ENCODE measurements around the gene RFX2. TPM values are rescaled to one million over a fixed set of nuclear protein-coding genes. Genes with fewer than 3 reads are reported as not detected.
"Not testable (repeated sequence)": the region's sequence is repeated elsewhere in the genome, so short reads cannot be mapped to it uniquely, and the experiment has no call there.

Gene RFX2
- total RNA-seq, 1 donor from 2014 or later, result 20.9 TPM

DNA sequence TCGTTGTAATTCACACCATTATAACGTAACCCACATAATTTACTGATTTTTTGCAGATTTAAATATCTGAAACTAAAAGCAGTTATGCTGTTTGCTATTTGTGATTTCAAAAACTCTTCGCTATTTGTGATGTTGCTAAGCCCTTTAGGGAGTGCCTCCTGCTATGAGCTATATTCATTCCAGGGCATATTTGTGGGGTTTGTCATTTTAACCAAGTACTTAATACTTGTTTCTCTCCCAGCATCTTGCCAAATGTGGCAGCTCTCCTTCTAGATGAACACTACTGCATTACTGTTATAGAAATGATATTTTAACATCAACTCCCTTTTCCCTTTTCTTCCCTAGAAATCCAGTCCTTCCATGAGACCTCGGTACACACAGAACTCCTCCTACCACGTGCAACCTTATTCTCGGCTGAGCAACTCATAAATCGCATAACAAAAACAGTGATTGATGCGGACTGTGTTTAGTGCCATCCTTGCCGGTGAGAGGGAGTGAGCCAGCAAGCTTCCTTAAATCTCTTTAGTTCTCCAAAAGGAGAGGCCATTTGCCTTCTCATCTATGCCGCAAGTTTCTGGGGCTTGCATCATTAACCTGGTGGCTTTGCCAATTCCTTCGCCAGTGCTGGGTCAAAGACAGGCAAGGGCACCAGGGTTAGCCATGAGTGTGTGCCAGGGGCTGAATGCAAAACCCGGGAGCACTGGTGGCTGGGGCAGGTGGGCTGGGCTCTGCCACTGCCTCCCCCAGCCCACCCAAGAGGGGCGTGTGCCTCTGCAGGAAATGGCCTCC is 33.4 kb downstream of the RFX2 start:
- TF ChIP-seq, protein P1, sequence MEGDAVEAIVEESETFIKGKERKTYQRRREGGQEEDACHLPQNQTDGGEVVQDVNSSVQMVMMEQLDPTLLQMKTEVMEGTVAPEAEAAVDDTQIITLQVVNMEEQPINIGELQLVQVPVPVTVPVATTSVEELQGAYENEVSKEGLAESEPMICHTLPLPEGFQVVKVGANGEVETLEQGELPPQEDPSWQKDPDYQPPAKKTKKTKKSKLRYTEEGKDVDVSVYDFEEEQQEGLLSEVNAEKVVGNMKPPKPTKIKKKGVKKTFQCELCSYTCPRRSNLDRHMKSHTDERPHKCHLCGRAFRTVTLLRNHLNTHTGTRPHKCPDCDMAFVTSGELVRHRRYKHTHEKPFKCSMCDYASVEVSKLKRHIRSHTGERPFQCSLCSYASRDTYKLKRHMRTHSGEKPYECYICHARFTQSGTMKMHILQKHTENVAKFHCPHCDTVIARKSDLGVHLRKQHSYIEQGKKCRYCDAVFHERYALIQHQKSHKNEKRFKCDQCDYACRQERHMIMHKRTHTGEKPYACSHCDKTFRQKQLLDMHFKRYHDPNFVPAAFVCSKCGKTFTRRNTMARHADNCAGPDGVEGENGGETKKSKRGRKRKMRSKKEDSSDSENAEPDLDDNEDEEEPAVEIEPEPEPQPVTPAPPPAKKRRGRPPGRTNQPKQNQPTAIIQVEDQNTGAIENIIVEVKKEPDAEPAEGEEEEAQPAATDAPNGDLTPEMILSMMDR (IDR thresholded peaks at IDR 0.05), result no peak
- DNase-seq (no peak), ATAC-seq (peak; percentile 68 to 75)
- H3K27me3 ChIP-seq (ENCODE audit: low read depth), result no peaks in the 10 kb centered on the region
- intact Hi-C loops (cut with DNase I), result no loop called here
- no peak overlapping the region for H3K4me3 ChIP-seq
- H3K9me3 ChIP-seq, result no peaks in the 10 kb centered on the region
- H3K4me1 ChIP-seq, result peaks cover 11% of the 10 kb centered on the region
- no peaks in the 10 kb centered on the region for H3K36me3 ChIP-seq
- H3K27ac ChIP-seq, result peak overlapping the region; percentile 80

DNA sequence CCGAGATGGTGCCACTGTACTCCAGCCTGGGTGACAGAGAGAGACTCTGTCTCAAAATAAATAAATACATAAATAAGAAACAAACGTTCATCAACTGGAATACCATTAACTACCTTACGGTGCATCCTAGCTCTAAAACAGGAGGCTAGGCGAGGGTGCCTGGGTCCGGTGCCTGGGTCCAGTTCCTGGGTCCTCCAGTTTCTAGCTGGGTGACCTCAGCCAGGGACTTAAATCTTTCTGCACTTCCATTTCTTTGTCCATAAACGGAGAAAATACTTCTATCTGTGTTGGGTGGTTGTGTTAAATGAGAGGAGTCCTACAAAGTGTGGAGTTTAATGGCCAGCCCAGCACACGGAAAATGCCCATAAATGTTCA is 34.0 kb downstream of the RFX2 start:
- TF ChIP-seq, protein P1 (IDR thresholded peaks at IDR 0.05), result no peak
- Histone ChIP-seq H3K27ac (peak overlapping the region; percentile 80), H3K27me3 (ENCODE audit: low read depth) (no peaks in the 10 kb centered on the region), H3K36me3 (no peaks in the 10 kb centered on the region), H3K4me3 (no peak overlapping the region), H3K4me1 (peaks cover 11% of the 10 kb centered on the region), H3K9me3 (no peaks in the 10 kb centered on the region)
- ATAC-seq, result peak in 1 of 2 donors; percentile 3
- intact Hi-C loops (cut with DNase I), result no loop called here
- no peak for DNase-seq

DNA sequence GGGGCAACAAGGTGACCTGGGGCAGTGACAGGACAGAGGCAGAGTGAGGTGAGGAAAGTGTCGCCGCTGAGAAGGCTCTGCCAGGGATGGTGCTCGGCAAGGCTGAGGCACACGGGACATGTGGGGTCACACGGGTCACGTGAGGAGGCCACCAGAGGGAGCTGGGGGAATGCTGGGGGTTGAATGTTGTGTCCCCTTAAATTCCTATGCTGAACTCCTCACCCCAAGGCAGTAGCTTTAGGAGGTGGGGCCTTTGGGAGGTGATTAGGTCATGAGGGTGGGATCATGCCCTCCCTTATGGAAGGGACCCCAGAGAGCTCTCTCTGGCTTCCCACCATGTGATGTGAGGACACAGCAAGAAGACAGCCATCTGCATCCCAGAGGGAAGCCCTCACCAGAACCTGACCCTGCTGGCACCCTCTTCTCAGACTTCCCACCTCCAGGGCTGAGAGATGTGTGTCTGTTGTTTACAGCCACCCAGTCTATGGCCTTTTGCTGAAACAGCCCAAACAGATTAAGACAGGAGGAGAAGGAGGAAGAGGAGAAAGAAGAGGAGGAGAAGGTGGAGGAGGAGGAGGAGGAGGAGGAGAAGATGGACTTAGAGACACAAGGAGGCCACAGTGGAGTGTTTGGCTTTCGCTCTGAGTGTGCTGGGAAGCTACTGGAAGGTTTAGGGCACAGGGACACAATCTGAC is 35.4 kb downstream of the RFX2 start:
- no peak for DNase-seq
- Histone ChIP-seq H3K4me1 (peaks cover 11% of the 10 kb centered on the region), H3K9me3 (no peaks in the 10 kb centered on the region), H3K4me3 (no peak overlapping the region), H3K27me3 (ENCODE audit: low read depth) (no peaks in the 10 kb centered on the region), H3K36me3 (no peaks in the 10 kb centered on the region), H3K27ac (peak overlapping the region; percentile 18)
- TF ChIP-seq, protein P1 (IDR thresholded peaks at IDR 0.05), result no peak
- intact Hi-C loops (cut with DNase I), result no loop called here
- peak; percentile 2 to 15 for ATAC-seq

DNA sequence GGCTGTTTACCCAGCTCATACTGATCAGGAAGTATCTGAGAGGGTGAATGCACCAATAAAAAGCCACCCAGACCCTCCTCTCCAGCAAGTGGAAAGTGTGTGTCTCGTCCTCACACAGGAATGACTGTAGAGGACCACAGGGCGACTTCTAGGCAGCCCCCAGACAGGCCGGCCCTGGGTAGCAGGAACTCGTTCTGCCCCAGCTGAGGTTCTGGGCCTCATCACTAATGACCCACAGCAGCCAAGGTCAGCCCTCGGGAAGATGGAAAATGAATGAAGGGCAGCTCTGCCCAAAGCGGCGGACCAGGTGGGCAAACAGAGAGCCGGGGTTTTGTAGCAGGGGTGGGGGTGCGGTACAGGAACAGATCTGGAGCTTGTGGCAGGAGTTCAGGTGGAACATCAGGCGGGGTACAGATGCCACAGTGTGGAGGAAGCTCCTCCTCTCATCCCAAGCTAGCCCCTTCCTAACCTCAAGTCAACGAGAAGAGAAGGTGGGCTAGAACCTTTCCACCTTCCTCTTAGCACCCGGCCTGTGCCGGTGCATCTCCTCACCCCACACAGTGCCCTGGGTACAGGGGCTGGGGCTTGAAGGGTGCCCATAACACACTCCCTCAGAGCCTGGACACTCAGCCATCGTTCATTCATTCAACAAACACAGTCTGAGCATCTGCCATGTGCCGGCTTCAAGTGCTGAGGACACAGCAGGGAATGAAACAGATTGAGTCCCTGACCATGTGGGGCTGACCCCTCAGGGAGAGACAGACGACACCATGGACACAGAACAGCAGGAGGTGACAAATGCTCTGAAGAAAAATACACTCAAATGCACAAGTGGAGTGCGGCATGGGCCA is 36.2 kb downstream of the RFX2 start:
- H3K27me3 ChIP-seq (ENCODE audit: low read depth), result no peaks in the 10 kb centered on the region
- H3K4me3 ChIP-seq, result no peak overlapping the region
- H3K27ac ChIP-seq, result no peak overlapping the region
- TF ChIP-seq, protein P1 (IDR thresholded peaks at IDR 0.05), result no peak
- DNase-seq (no peak), ATAC-seq (peak; percentile 2 to 4)
- H3K9me3 ChIP-seq, result no peaks in the 10 kb centered on the region
- H3K36me3 ChIP-seq, result no peaks in the 10 kb centered on the region
- H3K4me1 ChIP-seq, result peaks cover 11% of the 10 kb centered on the region
- intact Hi-C loops (cut with DNase I), result no loop called here

DNA sequence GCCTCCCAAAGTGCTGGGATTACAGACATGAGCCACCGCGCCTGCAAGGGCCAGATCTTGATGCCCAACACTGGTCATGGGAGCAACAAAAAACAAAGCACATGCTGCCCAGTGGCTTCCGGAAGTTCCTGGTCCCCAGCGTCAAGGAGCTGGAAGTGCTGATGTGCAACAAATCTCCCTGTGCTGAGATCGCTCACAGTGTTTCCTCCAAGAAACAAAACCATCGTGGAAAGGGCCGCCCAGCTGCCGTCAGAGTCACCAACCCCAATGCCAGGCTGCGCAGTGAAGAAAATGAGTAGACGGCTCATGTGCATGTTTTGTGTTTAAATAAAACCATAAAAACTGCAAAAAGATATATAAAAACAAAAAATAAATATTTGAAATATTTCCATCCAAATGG is 37.1 kb downstream of the RFX2 start:
- H3K27ac ChIP-seq; H3K4me3 ChIP-seq; DNase-seq; H3K36me3 ChIP-seq; H3K27me3 ChIP-seq (ENCODE audit: low read depth); ATAC-seq; H3K9me3 ChIP-seq; intact Hi-C loops (cut with DNase I): not testable (repeated sequence)
- peaks cover 19% of the 10 kb centered on the region for H3K4me1 ChIP-seq

Measured in lower lobe of right lung (tissue), 2 donors.